ENCODE data around the gene S100A7A.

Gene S100A7A

DNA sequence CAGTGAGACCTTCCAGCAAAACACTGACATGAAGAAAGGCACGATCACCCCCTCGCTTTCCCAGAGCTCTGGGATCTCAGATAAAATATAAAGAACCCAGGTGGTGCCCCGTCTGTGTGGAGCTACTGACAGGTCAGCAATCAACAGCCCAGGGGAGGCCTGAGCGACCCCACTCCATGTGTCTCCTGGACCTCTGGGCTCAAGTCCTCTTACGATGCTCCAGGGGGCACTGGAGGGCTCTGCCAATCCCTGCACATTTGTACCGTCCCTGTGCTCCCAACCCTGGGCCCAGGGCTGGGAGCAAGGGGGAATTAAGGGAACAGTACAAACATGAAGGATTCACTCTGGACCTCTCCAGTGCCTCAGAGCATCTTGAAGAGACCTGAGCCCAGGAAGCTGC lies 12.5 kb downstream of the S100A7A start:
- no peak for DNase-seq (ENCODE audit: extremely low spot score)
- POLR2A ChIA-PET = no interaction called here
- CTCF ChIA-PET = no interaction called here
- no peak for TF ChIP-seq ARNT (IDR thresholded peaks at IDR 0.05)
- TF ChIP-seq TARDBP (IDR thresholded peaks at IDR 0.05) = no peak
- no peak for TF ChIP-seq FOXA1 (IDR thresholded peaks at IDR 0.05)
- TF ChIP-seq BHLHE40 (IDR thresholded peaks at IDR 0.05; ENCODE audit: borderline replicate concordance) = no peak
- TF ChIP-seq LEF1 (IDR thresholded peaks at IDR 0.05; ENCODE audit: borderline replicate concordance) = no peak
- no peak for TF ChIP-seq NFRKB (IDR thresholded peaks at IDR 0.05)
- TF ChIP-seq HDGF (IDR thresholded peaks at IDR 0.05; ENCODE audit: borderline replicate concordance) = no peak
- TF ChIP-seq SUZ12 (IDR thresholded peaks at IDR 0.05) = no peak
- TF ChIP-seq CTBP1 (IDR thresholded peaks at IDR 0.05; ENCODE audit: borderline replicate concordance) = no peak
- no peak for TF ChIP-seq ZNF384 (IDR thresholded peaks at IDR 0.05)
- no peak for TF ChIP-seq FOXM1 (IDR thresholded peaks at IDR 0.05; ENCODE audit: borderline replicate concordance)
- TF ChIP-seq ELF4 (IDR thresholded peaks at IDR 0.05) = no peak
- TF ChIP-seq, protein P1, sequence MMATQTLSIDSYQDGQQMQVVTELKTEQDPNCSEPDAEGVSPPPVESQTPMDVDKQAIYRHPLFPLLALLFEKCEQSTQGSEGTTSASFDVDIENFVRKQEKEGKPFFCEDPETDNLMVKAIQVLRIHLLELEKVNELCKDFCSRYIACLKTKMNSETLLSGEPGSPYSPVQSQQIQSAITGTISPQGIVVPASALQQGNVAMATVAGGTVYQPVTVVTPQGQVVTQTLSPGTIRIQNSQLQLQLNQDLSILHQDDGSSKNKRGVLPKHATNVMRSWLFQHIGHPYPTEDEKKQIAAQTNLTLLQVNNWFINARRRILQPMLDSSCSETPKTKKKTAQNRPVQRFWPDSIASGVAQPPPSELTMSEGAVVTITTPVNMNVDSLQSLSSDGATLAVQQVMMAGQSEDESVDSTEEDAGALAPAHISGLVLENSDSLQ (IDR thresholded peaks at IDR 0.05) = no peak
- no peak for TF ChIP-seq FOXK2 (IDR thresholded peaks at IDR 0.05)

DNA sequence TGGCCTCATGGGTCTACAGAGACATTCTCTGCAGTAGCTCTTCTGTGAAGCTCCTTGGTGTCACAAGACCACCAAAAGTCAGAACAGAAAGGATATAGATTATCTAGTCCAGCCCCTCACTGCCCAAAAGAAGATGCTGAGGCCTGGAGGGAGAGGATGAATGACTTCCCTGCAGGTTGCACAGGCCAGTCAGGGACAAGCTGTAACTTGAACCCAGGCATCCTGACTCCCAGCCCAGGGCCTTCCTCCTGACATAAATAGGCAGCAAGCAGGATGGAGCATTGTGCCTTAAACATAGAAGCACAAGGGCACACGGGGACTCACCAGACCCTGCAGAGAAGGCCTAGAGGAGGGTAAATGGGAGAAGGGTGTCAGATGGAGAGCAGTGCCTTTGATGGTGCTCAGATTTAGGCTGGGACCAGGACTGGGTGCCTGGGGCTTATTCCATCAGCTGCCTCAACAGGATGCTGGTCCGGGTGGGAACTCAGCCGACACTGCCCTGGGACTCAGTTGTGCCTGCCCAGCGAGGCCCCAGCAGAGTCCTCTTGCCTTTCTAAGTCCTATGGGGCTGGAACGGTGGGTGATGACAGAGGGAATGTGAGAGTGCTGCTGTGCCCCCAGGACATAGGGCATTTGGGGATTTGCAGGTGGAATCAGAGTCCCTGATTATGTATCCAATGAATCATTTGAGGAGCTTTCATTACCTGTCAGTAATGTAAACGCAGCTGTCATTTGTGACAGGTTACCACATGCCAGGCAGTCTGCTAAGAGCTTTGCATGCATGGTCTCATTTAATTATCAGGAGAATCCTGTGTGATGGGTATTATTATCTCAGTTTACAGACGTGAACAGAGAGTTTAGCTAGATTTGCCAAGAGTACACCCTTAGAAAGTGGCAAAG lies 13.2 kb downstream of the S100A7A start:
- CTCF ChIA-PET = interaction anchor here (0.7 kb wide), 1 partner anchor 18 kb away, joined by 3 read pairs; no protein-coding TSS in a partner anchor
- DNase-seq (ENCODE audit: extremely low spot score) = no peak
- TF ChIP-seq LEF1 (IDR thresholded peaks at IDR 0.05; ENCODE audit: borderline replicate concordance) (no peak), CTBP1 (IDR thresholded peaks at IDR 0.05; ENCODE audit: borderline replicate concordance) (no peak)
- POLR2A ChIA-PET = no interaction called here

DNA sequence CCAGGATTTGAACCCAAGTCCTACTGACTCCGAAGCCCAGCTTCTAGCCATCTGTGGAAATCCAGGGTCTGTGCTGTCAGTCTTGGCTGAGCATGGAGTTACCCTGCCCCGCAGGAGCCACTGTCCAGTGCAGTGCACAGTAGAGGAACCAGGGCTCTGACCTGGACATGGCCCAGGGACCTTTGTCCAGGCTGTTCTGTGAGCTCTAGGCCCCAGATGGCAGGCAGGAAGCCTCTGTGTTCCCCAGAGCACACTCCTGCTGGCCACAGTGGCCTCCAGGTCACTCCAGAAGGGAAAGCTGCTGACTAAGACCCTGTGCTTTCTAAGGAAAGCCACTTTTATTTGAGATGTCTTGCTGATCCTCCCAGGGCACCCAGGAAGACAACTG lies 13.8 kb downstream of the S100A7A start:
- ChIA-PET CTCF (interaction anchor here (0.7 kb wide), 1 partner anchor 20 kb away, joined by 3 read pairs; no protein-coding TSS in a partner anchor), POLR2A (no interaction called here)
- TF ChIP-seq ZNF384 (IDR thresholded peaks at IDR 0.05) (no peak), FOXM1 (IDR thresholded peaks at IDR 0.05; ENCODE audit: borderline replicate concordance) (no peak), HDGF (IDR thresholded peaks at IDR 0.05; ENCODE audit: borderline replicate concordance) (no peak), ARNT (IDR thresholded peaks at IDR 0.05) (no peak), SP1 (IDR thresholded peaks at IDR 0.05) (no peak), ELF4 (IDR thresholded peaks at IDR 0.05) (no peak), LEF1 (IDR thresholded peaks at IDR 0.05; ENCODE audit: borderline replicate concordance) (no peak), FOXK2 (IDR thresholded peaks at IDR 0.05) (no peak), TARDBP (IDR thresholded peaks at IDR 0.05) (no peak), BHLHE40 (IDR thresholded peaks at IDR 0.05; ENCODE audit: borderline replicate concordance) (no peak), FOXA1 (IDR thresholded peaks at IDR 0.05) (no peak), L3MBTL2 (conservative IDR thresholded peaks at IDR 0.05) (no peak), CTBP1 (IDR thresholded peaks at IDR 0.05; ENCODE audit: borderline replicate concordance) (no peak), NFRKB (IDR thresholded peaks at IDR 0.05) (no peak), SUZ12 (IDR thresholded peaks at IDR 0.05) (no peak)
- TF ChIP-seq, protein P1 (IDR thresholded peaks at IDR 0.05) = no peak
- DNase-seq (ENCODE audit: extremely low spot score) = no peak

DNA sequence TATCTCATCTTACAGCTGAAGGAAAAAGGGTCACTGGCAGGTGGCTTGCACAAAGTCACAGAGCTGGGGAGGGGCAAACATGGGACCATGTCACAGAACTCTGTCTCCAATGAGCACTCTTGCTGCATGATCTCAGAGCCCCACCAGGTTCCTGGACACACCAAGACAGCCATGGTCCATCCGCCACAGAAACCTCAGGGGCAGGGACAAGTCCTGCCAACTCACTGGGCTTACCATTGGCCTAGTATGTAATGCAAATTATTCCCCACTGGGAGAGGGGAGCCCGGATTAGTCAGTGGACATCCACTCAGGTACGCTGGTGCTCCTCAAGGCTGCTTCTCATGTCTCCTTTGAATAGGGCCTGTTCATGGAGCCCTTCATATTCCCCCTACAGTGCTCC lies 14.2 kb downstream of the S100A7A start:
- POLR2A ChIA-PET = no interaction called here
- no peak for DNase-seq (ENCODE audit: extremely low spot score)
- CTCF ChIA-PET = interaction anchor here (0.7 kb wide), 1 partner anchor 20 kb away, joined by 3 read pairs; no protein-coding TSS in a partner anchor
- TF ChIP-seq, protein P1 (IDR thresholded peaks at IDR 0.05) = no peak
- TF ChIP-seq HDGF (IDR thresholded peaks at IDR 0.05; ENCODE audit: borderline replicate concordance) (no peak), FOXA1 (IDR thresholded peaks at IDR 0.05) (no peak), ELF4 (IDR thresholded peaks at IDR 0.05) (no peak), FOXK2 (IDR thresholded peaks at IDR 0.05) (no peak), CTBP1 (IDR thresholded peaks at IDR 0.05; ENCODE audit: borderline replicate concordance) (no peak), ARNT (IDR thresholded peaks at IDR 0.05) (no peak)

DNA sequence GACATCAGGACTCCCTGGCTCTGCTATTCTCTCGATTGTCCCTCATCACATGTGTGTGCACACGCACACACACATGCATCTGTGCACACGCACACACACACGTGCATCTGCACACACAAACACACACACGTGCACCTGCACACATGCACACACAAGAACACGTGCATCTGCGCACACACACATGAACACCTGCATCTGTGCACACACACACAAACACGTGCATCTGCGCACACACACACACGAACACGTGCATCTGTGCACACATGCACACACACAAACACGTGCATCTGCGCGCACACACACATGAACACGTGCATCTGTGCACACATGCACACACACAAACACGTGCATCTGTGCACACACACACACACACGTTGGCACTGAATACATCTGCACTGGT lies 14.7 kb downstream of the S100A7A start:
- TF ChIP-seq CTBP1 (IDR thresholded peaks at IDR 0.05; ENCODE audit: borderline replicate concordance) = no peak
- TF ChIP-seq FOXK2 (IDR thresholded peaks at IDR 0.05) = no peak
- no peak for TF ChIP-seq SP1 (IDR thresholded peaks at IDR 0.05)
- TF ChIP-seq LEF1 (IDR thresholded peaks at IDR 0.05; ENCODE audit: borderline replicate concordance) = no peak
- TF ChIP-seq NFRKB (IDR thresholded peaks at IDR 0.05) = no peak
- no peak for TF ChIP-seq FOXA1 (IDR thresholded peaks at IDR 0.05)
- TF ChIP-seq HDGF (IDR thresholded peaks at IDR 0.05; ENCODE audit: borderline replicate concordance) = no peak
- TF ChIP-seq ARNT (IDR thresholded peaks at IDR 0.05) = no peak
- TF ChIP-seq L3MBTL2 (conservative IDR thresholded peaks at IDR 0.05) = no peak
- no peak for TF ChIP-seq ZNF384 (IDR thresholded peaks at IDR 0.05)
- no peak for TF ChIP-seq FOXM1 (IDR thresholded peaks at IDR 0.05; ENCODE audit: borderline replicate concordance)
- TF ChIP-seq ELF4 (IDR thresholded peaks at IDR 0.05) = no peak
- no peak for TF ChIP-seq SUZ12 (IDR thresholded peaks at IDR 0.05)
- TF ChIP-seq, protein P1 (IDR thresholded peaks at IDR 0.05) = no peak
- no peak for TF ChIP-seq TARDBP (IDR thresholded peaks at IDR 0.05)
- TF ChIP-seq BHLHE40 (IDR thresholded peaks at IDR 0.05; ENCODE audit: borderline replicate concordance) = no peak
- POLR2A ChIA-PET = no interaction called here

More for the DNA sequence above, 14.7 kb downstream of the S100A7A start:
- DNase-seq (ENCODE audit: extremely low spot score) = no peak
- CTCF ChIA-PET = interaction anchor here (0.7 kb wide), 1 partner anchor 19 kb away, joined by 3 read pairs; no protein-coding TSS in a partner anchor

Measured in HEK293T (cell line).